Glomerular endothelial cell (primary cell): ENCODE measurements around the gene CYTH1. TPM values are rescaled to one million over a fixed set of nuclear protein-coding genes. Genes with fewer than 3 reads are reported as not detected.

Experiments
- DNase-seq: peaks from one replicate; pipeline ENCODE4 v3.0.0-alpha.2; 2011; ENCODE audit warnings: low read depth, low spot score; ENCODE audit errors: extremely low read depth
- total RNA-seq: library from RNA; depleted of rRNA; stranded (reverse); fragments of >200 nt; gene quantifications from 2 replicates; pipeline ENCODE4 v1.2.3, GENCODE V29; 2015

CYTH1 gene
- total RNA-seq, 1 donor from 2014 or later = 61.6 TPM

DNA sequence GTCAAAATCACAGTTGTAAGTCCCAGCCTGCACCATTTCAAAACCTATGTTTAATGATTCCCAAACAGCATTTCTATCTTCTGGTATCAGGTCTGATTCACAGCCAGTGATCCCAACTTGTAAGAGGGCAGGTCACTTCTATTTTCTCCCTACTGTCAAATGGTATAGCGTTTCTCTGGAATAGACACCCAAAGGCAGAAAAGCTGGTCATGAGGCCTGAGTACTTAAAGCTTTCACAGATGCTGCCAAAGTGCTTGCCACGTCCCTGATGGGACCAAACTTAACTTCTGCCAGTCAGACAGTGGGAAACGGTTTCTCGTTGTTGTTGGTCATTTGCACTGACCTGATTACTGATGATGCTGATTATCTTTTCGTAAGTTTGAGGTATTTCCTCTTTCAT lies 43.4 kb downstream of the CYTH1 start:
- no peak for DNase-seq

DNA sequence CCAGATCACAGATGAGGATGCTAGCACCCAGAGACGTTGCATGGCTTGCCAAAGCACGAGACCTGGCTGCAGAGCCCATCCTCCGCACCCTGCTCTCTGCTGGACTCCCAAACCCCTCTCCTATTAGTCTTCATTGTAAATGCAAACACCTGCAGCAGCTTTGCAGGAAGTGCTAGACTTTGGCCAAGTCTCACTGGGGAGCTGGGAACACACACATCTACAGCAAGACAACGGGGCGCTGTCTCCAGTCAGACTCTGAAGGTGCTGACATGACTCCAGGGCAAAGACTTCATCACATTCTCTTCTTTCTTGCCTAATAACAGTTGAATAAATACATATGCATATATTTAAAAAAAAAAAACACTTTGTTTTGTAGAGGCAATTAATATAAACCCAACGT lies 43.8 kb downstream of the CYTH1 start:
- no peak for DNase-seq

DNA sequence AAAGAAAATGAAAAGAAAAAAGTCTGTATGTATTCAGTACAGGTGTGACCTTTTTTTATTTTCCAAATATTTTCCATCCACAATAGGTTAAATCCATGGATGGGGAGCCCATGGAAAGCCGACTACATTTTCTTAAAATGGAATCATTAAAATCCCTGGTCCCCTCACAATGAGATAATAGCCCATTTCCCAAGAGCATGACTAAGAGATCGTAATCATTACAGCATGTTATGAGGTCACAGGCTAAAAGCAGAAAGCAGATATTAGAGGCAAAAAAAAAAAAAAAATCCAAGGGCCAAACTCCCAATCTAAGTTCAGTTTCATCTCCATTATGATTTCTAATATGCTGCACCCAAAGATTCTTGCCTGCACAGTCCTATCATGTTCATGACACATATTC lies 44.7 kb downstream of the CYTH1 start:
- no peak for DNase-seq

DNA sequence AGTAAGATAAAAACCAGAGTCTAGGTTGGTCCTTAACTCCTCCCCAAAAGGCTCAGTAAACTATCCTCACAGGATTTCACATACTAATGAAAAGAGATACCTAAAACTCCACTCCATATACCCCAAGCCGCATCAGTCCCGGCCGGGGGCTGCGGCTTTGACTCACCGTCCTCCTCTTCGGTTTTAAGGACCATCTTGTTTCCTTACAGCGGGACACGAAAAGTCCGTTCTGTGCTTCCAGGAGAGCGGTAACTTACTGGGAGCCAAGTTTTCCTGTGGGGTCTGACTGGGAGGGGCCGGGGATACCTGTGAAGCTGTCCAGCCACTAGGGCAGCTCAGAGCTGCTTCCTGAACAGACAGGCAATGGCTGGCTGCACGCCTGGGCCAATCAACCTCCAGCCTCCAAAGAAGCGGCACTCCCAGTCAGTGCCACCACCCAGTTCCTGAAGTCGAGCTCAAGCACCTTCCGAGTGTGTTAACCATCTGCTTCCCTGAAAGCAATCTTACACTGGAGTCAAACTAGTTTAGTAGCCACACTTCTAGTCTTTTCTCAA lies 45.5 kb downstream of the CYTH1 start:
- DNase-seq = no peak

DNA sequence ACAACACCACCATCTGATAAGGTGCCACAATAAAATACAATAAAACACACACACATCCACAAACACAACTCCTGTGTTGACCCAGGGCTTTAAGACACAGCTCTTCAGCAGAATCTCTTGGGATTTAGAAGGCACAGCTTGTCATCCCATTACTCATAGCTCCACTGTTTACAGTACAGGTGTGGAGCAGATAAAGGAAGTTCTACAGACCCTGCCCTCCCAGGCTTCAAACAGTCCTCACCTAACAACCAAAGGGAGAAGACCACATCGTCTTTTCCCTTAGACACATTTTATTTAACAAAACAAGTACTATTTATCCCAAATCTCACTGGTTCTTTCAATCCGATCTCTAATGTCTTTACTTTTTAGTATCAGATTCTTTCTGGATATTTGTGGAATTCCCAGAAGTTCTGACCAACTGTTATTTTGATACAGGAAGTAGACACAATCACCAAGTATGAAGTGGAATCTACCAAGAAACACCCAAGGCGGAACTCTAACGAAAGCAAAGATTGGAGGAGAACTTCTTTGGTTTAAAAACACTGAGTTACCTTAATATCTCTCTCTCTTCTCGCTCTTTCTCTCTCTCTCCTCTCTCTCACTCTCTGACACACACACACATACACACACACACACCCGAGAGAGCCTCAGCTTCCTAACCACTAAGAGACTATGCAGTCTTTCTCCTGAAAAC lies 46.1 kb downstream of the CYTH1 start:
- no peak for DNase-seq

DNA sequence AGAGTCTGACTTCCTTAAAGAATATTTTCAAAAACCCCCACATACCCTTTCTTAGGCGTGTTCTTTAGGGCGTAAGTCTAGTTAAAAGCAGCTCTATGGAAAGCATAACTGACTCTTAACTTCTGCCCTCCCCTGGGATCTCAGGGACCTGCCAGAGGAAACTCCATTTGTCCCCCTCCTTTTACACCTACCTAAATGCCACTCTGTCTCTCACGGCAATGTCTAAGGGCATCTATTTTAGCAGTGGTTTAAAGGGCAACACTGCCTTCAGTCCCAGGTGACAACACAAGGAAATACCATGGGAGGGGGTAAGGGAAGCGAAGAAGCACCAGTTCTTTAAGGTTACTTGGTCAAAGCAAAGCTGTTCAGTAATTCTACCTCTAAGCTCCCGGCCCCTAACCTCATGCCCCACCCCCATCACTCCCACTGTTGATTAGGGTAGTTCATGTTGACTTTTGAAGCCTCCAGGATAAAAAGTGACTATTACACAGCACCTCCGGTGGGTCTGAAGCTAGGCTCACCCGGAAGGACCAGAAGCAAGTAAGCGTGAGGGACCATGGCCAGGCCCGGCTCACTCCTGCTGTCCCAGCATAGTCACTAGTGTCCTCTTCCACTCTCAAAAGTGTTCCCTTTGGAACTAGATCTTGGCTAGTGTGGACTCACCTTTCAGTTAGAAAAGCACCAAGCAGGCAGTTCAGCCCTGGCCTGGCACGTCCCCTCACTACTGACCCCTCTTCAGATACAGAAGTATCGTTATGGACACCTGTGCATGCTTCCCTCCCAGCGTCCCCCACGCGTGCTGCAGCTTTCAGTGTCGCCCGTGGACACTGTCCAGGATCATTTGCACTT lies 47.1 kb downstream of the CYTH1 start:
- DNase-seq = no peak

DNA sequence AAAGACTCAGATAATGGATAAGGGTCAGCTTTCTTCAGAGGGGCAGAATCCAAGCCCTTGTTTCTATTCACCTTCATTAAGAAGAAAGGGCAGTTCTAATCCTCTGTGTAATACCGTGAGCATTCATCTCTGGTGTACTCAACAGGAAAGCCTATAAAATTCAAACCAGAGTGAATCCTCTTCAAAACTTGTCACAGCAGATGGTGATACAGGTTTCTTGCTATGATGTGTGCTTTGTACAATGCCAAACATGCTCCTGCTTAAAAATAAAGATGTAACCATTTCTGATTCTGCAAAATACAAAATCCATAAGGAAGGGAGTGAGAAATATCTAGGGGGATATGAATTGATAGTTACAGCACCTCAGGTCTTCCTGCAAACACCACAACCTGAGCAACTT lies 49.7 kb downstream of the CYTH1 start:
- no peak for DNase-seq

DNA sequence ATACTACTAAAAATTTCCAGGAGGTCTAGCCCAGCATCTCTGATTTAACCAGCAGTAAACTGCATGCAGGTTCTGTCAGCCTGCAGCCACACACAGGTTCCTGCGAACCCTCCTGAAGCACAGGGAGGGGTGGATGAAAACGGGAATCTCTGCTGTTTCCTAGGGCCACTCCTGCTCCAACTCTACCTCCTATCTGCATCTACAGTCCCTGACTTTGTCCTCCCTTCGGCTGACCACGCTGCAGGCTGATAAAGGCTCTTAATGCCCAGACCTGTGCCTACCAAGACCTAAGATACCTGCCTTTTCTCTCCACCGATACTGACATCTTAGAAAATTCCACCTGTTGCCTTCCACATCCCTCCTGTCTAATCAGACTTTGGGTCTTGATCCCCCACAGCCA lies 50.2 kb downstream of the CYTH1 start:
- no peak for DNase-seq

DNA sequence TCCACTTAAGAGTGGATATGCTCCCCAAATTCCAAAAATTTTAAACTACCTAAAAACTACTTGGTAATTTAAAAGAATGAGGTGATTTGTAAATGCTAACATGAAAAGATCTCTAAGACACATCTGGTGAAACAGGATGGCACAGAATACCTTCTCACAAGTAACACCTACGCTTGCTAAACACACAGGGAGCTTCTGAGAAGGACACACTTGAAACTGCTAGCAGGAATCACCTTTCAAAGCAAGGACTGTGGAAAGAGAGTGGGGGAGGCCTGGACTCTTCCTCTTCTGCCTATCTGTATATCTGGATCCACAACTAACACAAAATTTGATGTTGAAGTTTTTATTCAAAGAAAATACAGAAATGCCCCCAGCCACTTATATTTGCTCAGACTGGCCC lies 52.4 kb downstream of the CYTH1 start:
- no peak for DNase-seq

DNA sequence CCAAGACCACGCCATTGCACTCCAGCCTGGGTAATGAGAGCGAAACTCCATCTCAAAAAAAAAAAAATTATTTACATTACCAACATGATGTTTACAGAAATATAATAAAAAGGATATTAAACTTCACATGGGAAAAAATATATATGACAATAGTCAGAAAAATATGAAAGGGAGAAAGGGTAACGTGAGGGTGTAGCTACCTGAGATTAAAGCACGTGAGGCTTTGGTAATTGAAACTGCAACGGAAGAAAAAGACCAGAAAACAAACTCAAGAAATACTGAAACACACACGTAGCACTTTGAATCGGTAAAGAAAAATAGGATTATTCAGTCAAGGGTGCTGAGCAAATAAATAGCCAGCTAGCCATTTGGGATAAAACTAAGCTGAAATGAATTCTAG lies 53.6 kb downstream of the CYTH1 start:
- no peak for DNase-seq

DNA sequence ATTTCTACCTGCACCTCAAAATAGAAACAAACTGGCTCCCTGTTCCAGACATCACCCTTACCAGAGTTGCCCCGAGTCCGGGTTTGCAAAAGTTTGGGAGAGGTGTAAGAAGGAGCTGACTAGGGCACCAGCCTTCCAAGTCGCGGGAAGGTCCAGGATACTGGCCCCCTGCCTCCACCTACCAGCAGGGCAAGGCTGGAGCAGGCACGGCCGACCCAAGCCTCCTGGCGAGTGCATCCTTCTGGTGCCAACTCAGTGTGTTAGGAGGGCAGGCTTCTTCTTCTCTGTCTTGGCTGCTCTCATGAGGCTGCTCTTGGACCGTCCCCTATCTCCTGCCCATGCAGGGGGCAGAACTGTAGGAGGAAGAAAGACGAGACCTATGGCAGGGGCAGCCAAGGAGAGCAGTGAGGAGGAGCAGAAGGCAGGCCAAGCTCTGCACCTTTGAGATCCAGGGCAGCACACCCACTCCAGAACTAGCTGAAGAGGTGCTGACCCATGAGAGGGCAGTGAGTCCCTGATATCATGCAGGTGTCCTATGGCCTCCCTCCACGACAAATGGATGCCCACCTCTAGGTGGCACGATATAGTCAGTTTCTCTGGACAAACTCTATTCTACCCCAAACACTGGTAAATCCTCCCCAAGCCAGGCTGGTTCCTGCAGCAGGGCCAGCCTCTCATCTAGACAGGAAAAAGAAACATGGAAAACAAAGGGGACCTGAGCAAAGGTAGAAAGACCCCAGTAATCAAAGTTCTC lies 54.4 kb downstream of the CYTH1 start:
- no peak for DNase-seq

DNA sequence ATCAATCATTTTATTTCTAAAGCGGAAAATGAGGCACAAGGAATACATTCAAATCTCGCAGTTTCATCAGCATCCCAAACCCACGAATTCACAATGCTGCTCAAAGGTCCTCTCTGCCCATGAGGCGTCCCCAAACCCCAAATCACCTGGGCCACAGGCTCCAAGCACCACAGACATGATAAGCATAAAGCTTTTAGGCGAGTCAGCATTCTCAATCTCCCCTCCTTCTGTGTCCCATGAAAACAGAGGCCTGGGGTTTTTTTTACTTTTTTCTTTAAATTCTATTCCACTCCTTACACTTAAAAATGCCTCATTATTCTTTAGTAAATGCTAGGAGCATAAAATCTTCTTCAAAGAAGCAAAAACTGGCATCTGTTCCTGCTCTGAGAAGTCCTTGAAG lies 55.0 kb downstream of the CYTH1 start:
- DNase-seq = no peak

DNA sequence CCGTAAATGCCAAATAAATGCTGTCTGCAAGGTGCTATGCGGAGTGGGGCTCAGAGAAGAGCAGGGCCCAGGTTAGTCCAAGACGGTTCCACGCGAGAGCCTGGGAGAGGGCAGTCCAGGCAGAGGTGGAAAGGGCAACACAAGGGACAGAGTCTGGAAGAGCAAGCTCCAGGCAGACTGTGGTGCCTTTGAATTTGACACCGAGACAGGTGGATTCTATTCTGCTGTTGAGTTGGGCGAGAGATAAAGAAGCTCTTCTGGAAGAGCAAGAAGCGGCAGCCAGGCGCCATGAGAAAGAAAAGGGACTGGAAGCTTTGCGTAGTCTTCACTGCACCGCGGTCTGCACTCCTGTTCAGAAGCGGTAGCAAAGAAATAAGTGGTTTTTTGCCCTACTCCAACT lies 55.6 kb downstream of the CYTH1 start:
- no peak for DNase-seq

DNA sequence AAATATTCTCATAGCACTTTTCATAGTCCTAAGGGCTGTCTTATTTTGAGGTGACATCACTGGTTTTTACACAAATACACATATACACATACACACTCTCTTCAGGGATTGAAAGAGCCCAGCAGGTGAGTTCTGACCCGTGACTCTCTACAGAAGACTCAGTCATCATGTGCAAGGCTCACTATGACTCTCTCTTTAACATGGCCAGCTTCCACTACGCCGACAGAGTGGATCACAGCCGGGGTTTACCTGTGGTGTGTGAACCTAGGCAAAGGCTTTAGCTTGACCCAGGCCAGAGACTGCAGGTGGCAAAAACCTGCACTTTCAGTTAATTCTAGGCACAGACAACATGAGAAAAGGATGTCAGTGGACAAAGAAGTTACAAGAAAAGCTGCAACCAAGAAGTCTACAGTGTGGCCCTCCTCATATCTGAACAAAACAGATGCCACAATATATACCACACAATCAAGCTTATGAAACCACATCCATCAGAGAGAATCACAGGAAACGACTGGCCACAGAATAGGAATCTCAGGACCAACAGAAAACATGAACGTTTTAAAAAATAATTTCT lies 56.5 kb downstream of the CYTH1 start:
- no peak for DNase-seq

DNA sequence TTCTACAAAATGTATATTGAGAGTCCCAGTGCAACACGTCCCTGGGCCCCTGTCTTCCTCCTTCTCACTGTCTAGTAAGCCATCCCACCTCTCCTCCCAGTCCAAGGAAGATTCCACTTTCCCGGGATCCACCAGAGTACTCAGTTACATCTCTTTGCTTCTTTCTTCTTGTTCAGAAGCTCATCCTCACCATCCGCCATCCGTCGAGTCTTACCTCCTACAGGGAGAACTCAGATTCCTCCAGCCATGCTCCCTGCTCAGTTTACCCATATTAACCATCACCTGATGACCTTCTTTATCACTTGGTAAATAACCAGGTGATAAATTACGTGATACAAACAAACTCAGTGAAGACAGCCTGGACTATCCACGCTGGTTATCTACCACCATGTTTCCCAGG lies 57.1 kb downstream of the CYTH1 start:
- no peak for DNase-seq

DNA sequence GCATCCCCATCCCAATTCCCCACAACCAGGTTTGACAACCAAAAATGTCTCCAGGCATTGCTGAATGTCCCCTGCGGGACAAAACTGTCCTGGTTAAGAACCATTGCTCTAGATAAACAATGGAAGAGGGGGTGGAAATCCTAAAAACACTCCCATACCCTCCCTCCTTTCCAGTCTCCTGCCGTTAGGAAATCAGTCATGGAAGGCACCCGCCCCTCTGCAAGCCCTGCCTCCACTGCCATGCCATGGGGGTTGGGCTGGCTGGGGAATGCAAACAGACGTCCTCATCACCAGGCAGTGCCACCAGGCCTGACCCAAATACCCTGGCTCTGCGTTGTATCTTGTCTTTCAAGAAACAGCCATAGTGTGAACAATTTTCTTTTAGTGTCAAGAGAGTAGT lies 57.5 kb downstream of the CYTH1 start:
- no peak for DNase-seq

DNA sequence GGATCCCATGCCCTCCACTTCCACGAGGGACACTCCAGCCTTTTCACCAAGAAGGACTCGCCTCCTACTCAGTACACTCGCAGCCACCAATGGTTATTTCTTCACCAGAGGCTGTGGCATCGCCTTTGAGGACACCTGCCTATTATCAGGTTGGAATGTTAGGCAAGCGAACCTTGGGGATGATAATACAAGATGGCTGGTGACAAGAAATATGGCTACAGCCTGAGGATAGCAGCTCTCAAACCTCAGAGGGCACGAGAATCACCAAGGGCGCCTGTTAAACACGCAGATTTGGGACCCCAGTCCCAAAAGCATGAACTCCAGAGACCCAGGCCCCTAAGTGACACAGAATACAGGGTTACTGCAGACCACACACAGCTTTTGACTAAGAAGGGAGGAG lies 58.1 kb downstream of the CYTH1 start:
- no peak for DNase-seq

DNA sequence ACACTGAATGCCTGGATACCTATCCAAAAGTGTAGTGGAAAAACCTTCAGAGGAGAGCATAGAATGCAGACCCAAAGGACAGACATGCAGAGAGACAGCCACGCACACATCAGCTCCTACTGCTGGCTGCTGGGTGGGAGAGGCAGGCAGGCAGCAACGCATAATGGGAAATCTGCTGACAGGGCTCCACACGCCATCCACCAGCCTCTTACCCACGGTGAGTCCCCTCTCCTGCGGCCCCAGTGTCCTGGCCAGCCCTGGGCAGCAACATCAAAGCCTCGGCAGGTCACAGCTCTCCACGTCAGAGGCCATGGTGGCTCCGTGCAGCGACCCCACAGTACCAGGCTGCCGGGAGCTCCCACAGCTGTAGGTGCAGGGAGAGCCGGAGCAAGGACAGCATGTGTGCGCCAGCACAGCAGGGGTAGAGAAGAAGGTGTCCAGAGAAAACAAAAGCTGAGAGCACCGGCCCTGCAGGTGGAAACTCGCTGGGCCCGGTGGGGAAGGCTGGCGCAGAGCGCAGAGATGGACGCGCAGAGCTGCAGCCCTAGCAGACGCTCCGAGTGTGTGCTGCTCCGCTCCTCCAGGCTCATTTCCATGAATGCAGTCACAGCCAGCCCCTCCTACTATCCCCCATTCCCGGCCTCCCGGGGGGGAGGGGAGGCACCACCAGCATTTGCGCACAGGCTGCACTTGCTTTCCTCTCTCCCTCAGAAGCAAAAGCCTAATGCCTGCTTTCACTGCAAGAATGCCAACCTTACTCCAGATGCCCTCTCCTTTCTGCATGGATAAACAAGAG lies 58.9 kb downstream of the CYTH1 start:
- no peak for DNase-seq

DNA sequence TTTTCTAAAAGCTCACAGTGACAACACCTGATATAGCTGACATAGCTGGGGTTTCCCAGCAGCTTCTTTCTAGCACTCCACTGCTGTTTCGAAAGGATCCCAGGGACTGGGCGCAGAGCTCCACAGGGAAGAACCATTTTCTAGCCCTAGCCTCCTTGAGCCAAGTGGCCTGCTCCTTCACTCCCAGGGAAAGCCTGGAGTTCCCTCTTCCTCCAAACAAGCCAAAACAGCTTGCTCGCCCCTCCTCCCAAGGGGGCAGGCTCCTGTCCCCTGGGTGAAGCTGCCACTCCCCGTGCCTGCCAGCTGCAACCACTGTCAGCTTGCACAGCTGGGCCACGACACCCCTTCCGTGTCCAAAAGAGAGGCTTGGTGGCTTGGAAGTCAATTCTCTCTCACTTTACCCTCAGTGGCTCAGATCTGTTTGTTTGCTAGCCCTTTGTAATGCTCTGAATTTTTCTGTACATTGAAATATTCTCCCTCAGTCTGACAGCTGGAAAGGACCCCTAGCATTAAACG lies 59.8 kb downstream of the CYTH1 start:
- no peak for DNase-seq
